ENCODE results near the gene SLC50A1.

GRCh38 chr1:155133799-155134281, 1.8 kb upstream of the SLC50A1 start:
- TF ChIP-seq CTCF (IDR thresholded peaks at IDR 0.05) (no peak), POLR2A (IDR thresholded peaks at IDR 0.05) (no peak), EP300 (IDR thresholded peaks at IDR 0.05) (no peak)

Data from tibial nerve (tissue), 4 donors.